ENCODE results near the gene SFI1. TPM values are rescaled to one million over a fixed set of nuclear protein-coding genes. Genes with fewer than 3 reads are reported as not detected.

SFI1 gene
- total RNA-seq, 5 donors from 2014 or later (not counting 1 experiment from before 2014, with no cell fraction given) = 284 to 383 (median 304) TPM

DNA sequence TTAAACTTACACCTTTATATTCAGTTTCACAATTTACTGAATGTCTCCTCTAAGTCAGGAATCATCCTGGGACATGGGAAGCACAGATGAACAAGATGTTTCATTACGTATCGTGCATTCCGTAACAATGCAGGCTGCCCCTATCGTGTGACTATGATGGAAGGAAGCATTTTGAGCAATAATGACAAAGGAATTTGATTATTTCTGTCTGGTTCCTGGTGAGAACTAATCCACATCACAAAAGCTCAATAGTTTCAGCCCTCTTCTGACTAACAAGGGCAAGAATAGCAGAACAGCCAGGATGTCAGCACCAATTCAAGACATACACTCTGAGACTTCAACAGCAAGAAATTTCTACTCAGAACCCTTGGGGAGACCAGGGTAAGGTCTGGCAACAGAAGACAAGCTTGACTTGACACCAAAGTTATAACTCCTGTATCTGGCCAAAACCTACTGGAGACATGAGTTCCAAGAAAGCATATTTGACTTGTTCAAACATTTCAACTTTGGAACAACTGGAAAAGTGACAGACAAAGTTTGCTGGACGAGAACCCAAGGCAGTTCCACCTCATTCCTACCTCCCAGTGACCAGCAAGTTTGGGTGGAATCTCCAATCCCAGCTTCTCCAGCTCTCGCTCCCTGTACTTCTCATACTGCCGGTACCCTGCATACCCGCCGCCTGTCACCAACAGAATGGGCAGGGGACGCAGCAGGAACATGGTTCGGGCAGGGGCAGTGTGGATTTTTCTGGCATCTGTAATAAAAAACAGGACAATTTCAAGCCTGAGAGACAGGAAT, 151.4 kb downstream of the SFI1 start:
- no peak overlapping the region for H3K27ac Mint-ChIP-seq
- ATAC-seq (replicated peaks in 1 of 4) (no peak), DNase-seq (no peak)
- Histone ChIP-seq H3K9me3 (no peaks in the 10 kb centered on the region), H3K4me3 (ENCODE audit: control insufficient read depth in 1 of 2, extremely low read depth in 1 of 2, low read length in 1 of 2) (no peak overlapping the region), H3K4me1 (ENCODE audit: control insufficient read depth in 1 of 2, extremely low read depth in 1 of 2, insufficient read depth in 2 of 2, low read length in 2 of 2) (peaks cover 0 to 4% of the 10 kb centered on the region in 2 experiments), H3K36me3 (ENCODE audit: control insufficient read depth in 2 of 2, extremely low read depth in 1 of 2, insufficient read depth in 1 of 2, low read length in 1 of 2) (peaks cover 0 to 47% of the 10 kb centered on the region in 2 donors), H3K27ac (ENCODE audit: low read length) (no peak overlapping the region), H3K27me3 (replicated peaks in 1 of 2; ENCODE audit: control insufficient read depth in 2 of 2, extremely low read depth in 1 of 2, insufficient read depth in 2 of 2, low read length in 1 of 2) (no peaks in the 10 kb centered on the region)
- H3K9me3 Mint-ChIP-seq = no peaks in the 10 kb centered on the region
- WGBS (ENCODE audit: insufficient coverage) = 88% methylated on average over 8 of the region's 11 CpGs
- POLR2A ChIA-PET = no interaction called here
- no peak overlapping the region for H3K4me3 Mint-ChIP-seq
- CTCF ChIA-PET = no interaction called here
- peaks cover 0 to 27% (median 27%) of the 10 kb centered on the region in 3 donors for H3K4me1 Mint-ChIP-seq
- H3K36me3 Mint-ChIP-seq = peaks cover 37% of the 10 kb centered on the region
- no peaks in the 10 kb centered on the region for H3K27me3 Mint-ChIP-seq

DNA sequence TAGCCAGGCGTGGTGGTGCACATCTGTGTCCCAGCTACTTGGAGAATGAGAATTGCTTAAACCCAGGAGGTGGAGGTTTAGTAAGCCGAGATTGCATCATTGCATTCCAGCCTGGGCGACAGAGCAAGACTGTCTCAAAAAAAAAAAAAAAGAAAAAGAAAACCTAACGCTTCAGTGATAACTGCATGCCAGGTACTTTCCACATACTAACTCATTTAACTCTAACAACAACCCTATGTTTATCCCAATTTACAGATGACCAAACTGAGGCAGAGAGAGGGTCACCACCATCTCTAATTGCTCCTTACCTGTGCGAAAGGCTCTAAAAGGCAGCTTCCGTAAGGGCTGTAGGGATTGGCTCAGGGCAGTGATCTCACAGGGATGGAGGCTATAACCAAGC, 154.1 kb downstream of the SFI1 start:
- Mint-ChIP-seq H3K9me3 (no peaks in the 10 kb centered on the region), H3K36me3 (peaks cover 27% of the 10 kb centered on the region), H3K27me3 (no peaks in the 10 kb centered on the region), H3K4me3 (no peak overlapping the region), H3K27ac (no peak overlapping the region), H3K4me1 (peaks cover 13 to 40% (median 39%) of the 10 kb centered on the region in 3 donors)
- H3K36me3 ChIP-seq (ENCODE audit: control insufficient read depth in 2 of 2, extremely low read depth in 1 of 2, insufficient read depth in 1 of 2, low read length in 1 of 2) = peaks cover 4 to 40% of the 10 kb centered on the region in 2 donors
- no peak overlapping the region for H3K27ac ChIP-seq (ENCODE audit: low read length)
- CTCF ChIA-PET = no interaction called here
- peaks cover 0 to 6% of the 10 kb centered on the region in 2 experiments for H3K4me1 ChIP-seq (ENCODE audit: control insufficient read depth in 1 of 2, extremely low read depth in 1 of 2, insufficient read depth in 2 of 2, low read length in 2 of 2)
- H3K9me3 ChIP-seq = no peaks in the 10 kb centered on the region
- POLR2A ChIA-PET = no interaction called here
- H3K4me3 ChIP-seq (ENCODE audit: control insufficient read depth in 1 of 2, extremely low read depth in 1 of 2, low read length in 1 of 2) = no peak overlapping the region
- 100% methylated on average over 2 of the region's 6 CpGs for WGBS (ENCODE audit: insufficient coverage)
- DNase-seq = no peak
- no peak for ATAC-seq (replicated peaks in 1 of 4)
- no peaks in the 10 kb centered on the region for H3K27me3 ChIP-seq (replicated peaks in 1 of 2; ENCODE audit: control insufficient read depth in 2 of 2, extremely low read depth in 1 of 2, insufficient read depth in 2 of 2, low read length in 1 of 2)

DNA sequence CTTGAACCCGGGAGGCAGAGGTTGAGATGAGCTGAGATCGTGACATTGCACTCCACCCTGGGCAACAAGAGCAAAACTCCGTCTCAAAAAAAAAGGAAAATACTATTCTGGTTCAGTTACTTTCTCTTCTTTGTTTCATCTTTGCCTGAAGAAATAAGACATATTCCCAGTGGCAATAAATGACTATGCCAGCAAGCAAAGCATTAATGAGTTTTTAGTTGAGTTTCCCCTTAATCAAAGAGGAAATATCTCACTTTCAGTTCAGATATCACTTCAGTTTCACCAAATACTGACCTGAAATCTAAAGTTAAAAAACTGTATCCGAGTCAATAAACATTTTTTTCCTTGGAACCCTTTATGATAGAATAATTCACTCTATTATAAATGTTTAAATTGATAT, 155.3 kb downstream of the SFI1 start:
- Mint-ChIP-seq H3K27ac (no peak overlapping the region), H3K4me1 (peaks cover 17 to 35% (median 34%) of the 10 kb centered on the region in 3 donors), H3K9me3 (no peaks in the 10 kb centered on the region), H3K36me3 (peaks cover 22% of the 10 kb centered on the region), H3K4me3 (no peak overlapping the region), H3K27me3 (no peaks in the 10 kb centered on the region)
- CTCF ChIA-PET = no interaction called here
- ATAC-seq (replicated peaks in 1 of 4) (no peak), DNase-seq (no peak)
- no peaks in the 10 kb centered on the region for H3K9me3 ChIP-seq
- peaks cover 4 to 34% of the 10 kb centered on the region in 2 donors for H3K36me3 ChIP-seq (ENCODE audit: control insufficient read depth in 2 of 2, extremely low read depth in 1 of 2, insufficient read depth in 1 of 2, low read length in 1 of 2)
- H3K27ac ChIP-seq (ENCODE audit: low read length) = no peak overlapping the region
- POLR2A ChIA-PET = no interaction called here
- no CpG with 5 or more reads among the region's 4 CpGs for WGBS (ENCODE audit: insufficient coverage)
- H3K27me3 ChIP-seq (replicated peaks in 1 of 2; ENCODE audit: control insufficient read depth in 2 of 2, extremely low read depth in 1 of 2, insufficient read depth in 2 of 2, low read length in 1 of 2) = no peaks in the 10 kb centered on the region
- H3K4me3 ChIP-seq (ENCODE audit: control insufficient read depth in 1 of 2, extremely low read depth in 1 of 2, low read length in 1 of 2) = no peak overlapping the region
- peaks cover 0 to 6% of the 10 kb centered on the region in 2 experiments for H3K4me1 ChIP-seq (ENCODE audit: control insufficient read depth in 1 of 2, extremely low read depth in 1 of 2, insufficient read depth in 2 of 2, low read length in 2 of 2)

DNA sequence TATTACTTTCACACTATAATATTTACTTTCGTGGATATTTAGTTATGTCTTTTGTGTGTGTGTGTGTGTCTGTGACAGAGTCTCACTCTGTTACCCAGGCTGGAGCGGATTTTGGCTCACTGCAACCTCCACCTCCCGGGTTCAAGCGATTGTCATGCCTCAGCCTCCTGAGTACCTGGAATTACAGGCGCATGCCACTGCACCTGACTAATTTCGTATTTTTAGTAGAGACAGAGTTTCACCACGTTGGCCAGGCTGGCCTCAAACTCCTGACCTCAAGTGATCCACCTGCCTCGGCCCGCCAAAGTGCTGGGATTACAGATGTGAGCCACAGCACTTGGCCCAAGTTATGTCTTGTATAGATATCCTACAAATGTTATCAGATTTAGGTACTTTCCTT, 155.8 kb downstream of the SFI1 start:
- no peak for DNase-seq
- CTCF ChIA-PET = no interaction called here
- Histone ChIP-seq H3K9me3 (no peaks in the 10 kb centered on the region), H3K4me3 (ENCODE audit: control insufficient read depth in 1 of 2, extremely low read depth in 1 of 2, low read length in 1 of 2) (no peak overlapping the region), H3K36me3 (ENCODE audit: control insufficient read depth in 2 of 2, extremely low read depth in 1 of 2, insufficient read depth in 1 of 2, low read length in 1 of 2) (peaks cover 4 to 30% of the 10 kb centered on the region in 2 donors), H3K27me3 (replicated peaks in 1 of 2; ENCODE audit: control insufficient read depth in 2 of 2, extremely low read depth in 1 of 2, insufficient read depth in 2 of 2, low read length in 1 of 2) (no peaks in the 10 kb centered on the region), H3K27ac (ENCODE audit: low read length) (no peak overlapping the region), H3K4me1 (ENCODE audit: control insufficient read depth in 1 of 2, extremely low read depth in 1 of 2, insufficient read depth in 2 of 2, low read length in 2 of 2) (peaks cover 0 to 6% of the 10 kb centered on the region in 2 experiments)
- no peak for ATAC-seq (replicated peaks in 1 of 4)
- H3K27ac Mint-ChIP-seq = no peak overlapping the region
- POLR2A ChIA-PET = no interaction called here
- H3K27me3 Mint-ChIP-seq = no peaks in the 10 kb centered on the region
- 89% methylated on average over 3 of the region's 9 CpGs for WGBS (ENCODE audit: insufficient coverage)
- no peak overlapping the region for H3K4me3 Mint-ChIP-seq
- no peaks in the 10 kb centered on the region for H3K9me3 Mint-ChIP-seq
- peaks cover 20% of the 10 kb centered on the region for H3K36me3 Mint-ChIP-seq
- H3K4me1 Mint-ChIP-seq = peaks cover 20 to 33% (median 32%) of the 10 kb centered on the region in 3 donors

DNA sequence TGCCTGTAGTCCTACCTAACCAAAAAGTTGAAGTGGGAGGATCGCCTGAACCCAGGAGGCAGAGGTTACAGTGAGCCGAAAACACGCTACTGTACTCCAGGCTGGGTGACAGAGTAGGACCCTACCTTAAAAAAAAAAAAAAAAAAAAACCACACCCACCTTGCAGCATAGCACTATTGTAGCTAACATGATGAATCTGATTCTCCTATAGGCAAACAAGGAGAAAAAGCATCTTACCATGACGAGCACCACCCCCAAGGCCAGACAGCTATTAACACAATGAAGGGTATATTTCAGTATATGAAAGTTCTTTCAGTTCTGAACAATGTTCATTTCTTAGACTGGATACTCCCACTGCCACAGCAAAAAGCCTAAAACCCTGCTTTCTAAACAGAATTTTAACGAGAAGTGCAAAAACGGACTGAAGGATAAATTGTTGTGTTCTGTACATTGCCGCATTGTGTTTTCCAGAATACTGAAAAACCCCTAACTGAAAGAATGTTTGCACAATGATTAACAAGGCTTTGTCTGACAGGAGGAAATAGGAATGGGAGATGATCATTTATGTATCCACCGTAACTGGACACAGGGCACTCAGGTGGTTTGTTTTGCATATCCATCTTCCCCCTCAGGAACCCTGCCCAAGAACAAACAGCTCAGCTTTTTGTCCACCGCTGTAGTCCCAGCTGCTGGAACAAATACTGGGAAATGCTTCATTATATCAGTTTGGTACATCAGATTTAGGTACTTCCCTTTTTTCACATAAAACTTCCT, 156.8 kb downstream of the SFI1 start:
- Mint-ChIP-seq H3K9me3 (no peaks in the 10 kb centered on the region), H3K27me3 (no peaks in the 10 kb centered on the region), H3K36me3 (peaks cover 17% of the 10 kb centered on the region), H3K4me1 (peaks cover 24 to 37% (median 33%) of the 10 kb centered on the region in 3 donors), H3K4me3 (no peak overlapping the region), H3K27ac (no peak overlapping the region)
- Histone ChIP-seq H3K27me3 (replicated peaks in 1 of 2; ENCODE audit: control insufficient read depth in 2 of 2, extremely low read depth in 1 of 2, insufficient read depth in 2 of 2, low read length in 1 of 2) (no peaks in the 10 kb centered on the region), H3K27ac (ENCODE audit: low read length) (no peak overlapping the region), H3K36me3 (ENCODE audit: control insufficient read depth in 2 of 2, extremely low read depth in 1 of 2, insufficient read depth in 1 of 2, low read length in 1 of 2) (peaks cover 4 to 20% of the 10 kb centered on the region in 2 donors), H3K4me1 (ENCODE audit: control insufficient read depth in 1 of 2, extremely low read depth in 1 of 2, insufficient read depth in 2 of 2, low read length in 2 of 2) (peaks cover 0 to 6% of the 10 kb centered on the region in 2 experiments), H3K9me3 (no peaks in the 10 kb centered on the region), H3K4me3 (ENCODE audit: control insufficient read depth in 1 of 2, extremely low read depth in 1 of 2, low read length in 1 of 2) (no peak overlapping the region)
- POLR2A ChIA-PET = no interaction called here
- CTCF ChIA-PET = interaction anchor here in 1 of 2 donors (0.7 kb wide), 1 partner anchor 325 kb away, joined by 5 read pairs; no protein-coding TSS in a partner anchor
- DNase-seq (no peak), ATAC-seq (replicated peaks in 1 of 4) (no peak)
- no CpG with 5 or more reads among the region's 9 CpGs for WGBS (ENCODE audit: insufficient coverage)

DNA sequence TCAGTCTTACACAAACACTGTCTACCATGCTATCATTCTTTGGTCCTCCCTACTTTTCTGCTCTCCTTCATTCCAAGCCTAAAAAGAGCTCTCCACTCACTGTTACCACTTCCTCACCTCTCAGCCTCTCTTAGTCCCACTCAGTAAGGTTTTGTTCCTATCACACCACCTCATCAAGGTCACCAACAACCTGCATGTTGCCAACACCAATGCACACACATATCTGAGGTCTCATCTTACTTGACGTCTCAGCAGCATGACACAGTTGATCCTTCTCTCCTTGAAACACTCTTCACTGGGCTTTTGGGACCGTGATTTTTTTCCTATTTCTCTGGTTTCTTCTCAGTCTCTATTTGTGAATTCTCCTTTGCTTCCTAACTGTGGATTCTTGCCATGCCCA, 157.6 kb downstream of the SFI1 start:
- ATAC-seq (replicated peaks in 1 of 4) = no peak
- Histone ChIP-seq H3K4me1 (ENCODE audit: control insufficient read depth in 1 of 2, extremely low read depth in 1 of 2, insufficient read depth in 2 of 2, low read length in 2 of 2) (peaks cover 0 to 6% of the 10 kb centered on the region in 2 experiments), H3K36me3 (ENCODE audit: control insufficient read depth in 2 of 2, extremely low read depth in 1 of 2, insufficient read depth in 1 of 2, low read length in 1 of 2) (peaks cover 4 to 15% of the 10 kb centered on the region in 2 donors), H3K27me3 (replicated peaks in 1 of 2; ENCODE audit: control insufficient read depth in 2 of 2, extremely low read depth in 1 of 2, insufficient read depth in 2 of 2, low read length in 1 of 2) (no peaks in the 10 kb centered on the region), H3K27ac (ENCODE audit: low read length) (no peak overlapping the region), H3K4me3 (ENCODE audit: control insufficient read depth in 1 of 2, extremely low read depth in 1 of 2, low read length in 1 of 2) (no peak overlapping the region), H3K9me3 (no peaks in the 10 kb centered on the region)
- ChIA-PET POLR2A (no interaction called here), CTCF (no interaction called here)
- Mint-ChIP-seq H3K4me3 (no peak overlapping the region), H3K9me3 (no peaks in the 10 kb centered on the region), H3K27me3 (no peaks in the 10 kb centered on the region), H3K36me3 (peaks cover 15% of the 10 kb centered on the region), H3K4me1 (peaks cover 27 to 39% (median 36%) of the 10 kb centered on the region in 3 donors), H3K27ac (peak overlapping the region in 1 of 2 donors; percentile 13)
- DNase-seq = no peak
- WGBS (ENCODE audit: insufficient coverage) = 89% methylated on average over 2 of the region's 2 CpGs

Measured in T-cell (primary cell).